HG02973 (cell line): ENCODE results near the gene MTHFR.

Source experiments
- ATAC-seq: cut with Tn5 transposase; IDR thresholded peaks from one replicate; pipeline ENCODE4 v1.9.1; 2021; ENCODE audit warnings: moderate library complexity; ENCODE audit not compliant: unreplicated experiment

MTHFR gene

DNA sequence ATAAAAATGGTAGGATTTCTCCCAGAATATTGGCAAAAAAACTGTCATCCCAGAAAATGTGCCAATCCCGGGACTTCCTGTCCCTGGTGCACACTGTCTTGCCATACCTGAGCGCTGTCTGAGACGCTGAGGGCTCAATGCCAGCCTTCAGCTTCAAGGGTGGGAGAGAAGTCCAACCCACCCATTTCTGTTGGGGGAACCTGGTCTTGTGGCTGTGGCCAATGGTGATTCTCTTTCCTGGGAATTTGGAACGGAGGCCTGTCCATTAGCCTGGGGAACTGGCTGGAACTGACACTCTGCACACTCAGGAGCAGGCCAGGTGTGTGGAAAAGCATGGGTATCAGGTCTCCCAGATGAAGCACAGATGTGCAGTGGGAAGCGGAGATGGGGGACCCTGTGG, 6.7 kb downstream of the MTHFR start:
- no peak for ATAC-seq

DNA sequence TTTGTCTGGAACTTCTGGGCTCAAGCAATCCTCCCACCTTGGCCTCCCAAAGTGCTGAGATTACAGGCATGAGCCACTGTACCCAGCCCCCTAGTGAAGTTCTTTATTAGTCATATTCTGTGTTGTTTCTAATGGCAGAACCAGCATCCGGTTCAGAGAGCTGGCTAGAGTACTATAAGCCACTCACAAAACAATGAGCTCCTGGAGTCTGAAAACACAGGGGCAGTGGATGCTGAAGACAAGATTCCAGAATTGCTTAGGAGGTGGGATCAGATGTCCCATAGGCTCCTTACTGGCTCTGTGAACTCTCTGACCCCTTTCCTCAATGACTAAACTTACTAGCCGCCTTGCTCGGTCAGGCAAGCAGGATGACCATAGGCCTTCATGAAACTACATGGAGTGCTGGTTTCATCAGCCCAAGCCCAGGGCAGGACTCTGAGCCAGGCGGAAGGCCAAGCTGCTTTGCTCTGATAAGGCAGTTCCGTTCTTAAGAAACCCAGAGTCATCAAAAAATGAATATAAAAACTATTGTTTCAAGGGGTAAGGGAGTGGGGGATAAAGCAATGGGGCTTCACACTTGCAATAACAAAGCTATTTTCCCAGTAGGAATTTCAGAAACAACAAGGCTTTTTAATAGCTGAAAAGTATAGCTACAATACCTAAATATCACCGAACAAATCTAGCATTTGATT, 8.1 kb downstream of the MTHFR start:
- ATAC-seq, result no peak

DNA sequence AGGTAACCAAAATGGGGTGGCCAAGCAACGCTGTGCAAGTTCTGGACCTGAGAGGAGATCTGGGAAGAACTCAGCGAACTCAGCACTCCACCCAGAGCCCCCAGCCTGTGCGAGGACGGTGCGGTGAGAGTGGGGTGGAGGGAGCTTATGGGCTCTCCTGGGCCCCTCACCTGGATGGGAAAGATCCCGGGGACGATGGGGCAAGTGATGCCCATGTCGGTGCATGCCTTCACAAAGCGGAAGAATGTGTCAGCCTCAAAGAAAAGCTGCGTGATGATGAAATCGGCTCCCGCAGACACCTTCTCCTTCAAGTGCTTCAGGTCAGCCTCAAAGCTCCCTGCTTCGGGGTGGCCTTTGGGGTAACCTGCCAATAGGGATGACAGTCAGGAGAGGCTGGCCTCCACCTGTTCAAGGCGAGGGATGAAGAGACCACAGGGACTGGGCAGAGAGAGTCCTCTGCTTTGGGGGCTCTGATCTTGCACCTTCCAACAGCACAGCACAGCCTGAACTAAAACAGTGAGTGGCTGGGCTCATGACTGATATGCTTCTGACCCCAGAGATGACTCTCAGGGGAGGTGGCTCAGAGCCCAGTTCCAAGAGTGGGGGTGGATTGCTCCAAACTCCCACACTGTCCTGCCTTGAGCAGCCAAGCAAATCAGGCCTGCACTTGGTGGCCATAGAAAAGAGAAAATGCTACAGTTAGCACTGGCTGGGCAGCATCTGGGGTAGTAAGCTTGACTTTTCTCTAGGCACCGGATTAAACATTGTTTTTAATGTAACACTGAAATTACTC, 9.5 kb downstream of the MTHFR start:
- no peak for ATAC-seq

DNA sequence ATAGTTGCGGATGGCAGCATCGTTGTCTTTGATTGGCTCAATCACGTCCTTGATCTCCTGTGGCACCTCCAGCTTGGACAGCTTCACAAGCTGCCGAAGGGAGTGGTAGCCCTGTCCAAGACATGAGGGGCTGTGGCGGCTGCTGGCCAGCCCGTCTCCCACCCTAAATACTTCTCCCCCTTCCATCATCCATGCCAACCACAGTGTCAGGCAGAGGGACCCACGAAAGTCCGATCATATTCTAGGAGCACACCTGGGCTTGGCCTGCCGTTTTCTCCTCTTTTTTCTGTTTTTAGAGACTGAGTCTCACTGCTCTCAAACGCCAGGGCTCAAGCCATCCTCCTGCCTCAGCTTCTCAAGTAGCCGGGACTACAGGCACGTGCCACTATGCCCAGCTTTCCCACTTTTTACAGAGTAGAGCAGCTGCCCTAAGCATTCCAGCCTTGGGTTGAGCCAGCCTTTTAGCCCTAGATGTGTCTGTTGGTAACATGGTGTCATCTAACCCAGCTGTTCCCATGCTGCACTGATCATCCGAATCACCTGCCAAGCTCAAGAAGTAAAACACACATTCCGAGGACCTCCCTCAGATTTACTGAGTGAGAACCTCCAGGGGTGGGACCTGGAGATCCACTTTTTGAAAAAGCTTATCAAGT, 10.4 kb downstream of the MTHFR start:
- no peak for ATAC-seq

DNA sequence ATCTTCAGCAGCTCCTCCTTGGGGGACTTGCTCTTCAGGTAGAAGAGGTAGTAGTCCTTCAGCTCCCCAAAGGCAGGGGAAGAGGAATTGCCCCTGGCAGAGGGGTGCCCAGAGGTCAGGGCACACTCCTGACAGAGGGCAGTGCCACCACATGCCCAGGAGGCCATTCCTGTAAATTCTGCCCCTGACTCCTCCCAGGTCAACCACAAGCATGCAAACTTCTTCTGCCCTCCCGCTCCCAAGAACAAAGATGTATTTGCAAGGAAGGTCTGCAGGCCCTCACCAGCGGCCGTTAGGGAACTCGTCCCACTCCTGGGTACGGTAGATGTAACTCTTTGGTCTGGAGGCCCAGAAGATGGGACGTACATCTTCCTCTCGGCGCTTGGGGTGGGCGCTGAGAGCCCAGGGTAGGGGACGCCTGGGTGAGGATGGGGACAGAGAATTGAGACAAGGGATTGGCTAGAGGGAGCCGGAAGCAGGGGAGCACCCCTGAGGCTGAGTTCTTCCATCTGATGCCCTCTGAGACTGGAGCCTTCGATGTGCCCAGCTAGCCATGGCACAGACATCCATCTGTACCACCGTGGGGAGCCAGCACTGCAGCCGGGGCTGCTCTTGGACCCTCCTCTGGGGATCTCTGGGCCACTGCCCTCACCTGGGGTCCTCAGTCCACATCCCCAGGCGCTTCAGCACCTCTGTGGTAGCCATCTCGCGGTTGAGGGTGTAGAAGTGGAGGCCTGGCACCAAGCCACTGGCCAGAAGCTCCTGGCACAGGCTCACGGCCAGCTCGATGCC, 11.1 kb downstream of the MTHFR start:
- no peak for ATAC-seq

DNA sequence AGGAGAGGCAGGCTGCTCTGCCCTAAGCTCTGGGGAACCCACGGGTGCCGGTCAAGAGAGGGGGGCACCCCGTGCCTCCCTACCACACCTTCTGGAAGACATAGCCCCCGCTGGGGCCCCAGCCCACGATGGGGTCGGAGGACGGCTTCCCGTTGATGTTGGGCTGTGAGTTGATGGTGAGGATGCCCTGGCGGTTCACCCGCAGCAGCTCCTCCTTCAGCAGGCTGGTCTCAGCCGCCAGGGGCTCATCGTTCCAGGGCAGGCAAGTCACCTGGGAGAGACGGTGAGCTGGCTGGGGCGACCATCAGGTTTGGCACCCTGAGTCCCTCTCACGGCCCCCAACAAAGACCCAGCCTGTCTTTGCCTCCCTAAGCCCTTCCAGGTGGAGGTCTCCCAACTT, 11.9 kb downstream of the MTHFR start:
- no peak for ATAC-seq

DNA sequence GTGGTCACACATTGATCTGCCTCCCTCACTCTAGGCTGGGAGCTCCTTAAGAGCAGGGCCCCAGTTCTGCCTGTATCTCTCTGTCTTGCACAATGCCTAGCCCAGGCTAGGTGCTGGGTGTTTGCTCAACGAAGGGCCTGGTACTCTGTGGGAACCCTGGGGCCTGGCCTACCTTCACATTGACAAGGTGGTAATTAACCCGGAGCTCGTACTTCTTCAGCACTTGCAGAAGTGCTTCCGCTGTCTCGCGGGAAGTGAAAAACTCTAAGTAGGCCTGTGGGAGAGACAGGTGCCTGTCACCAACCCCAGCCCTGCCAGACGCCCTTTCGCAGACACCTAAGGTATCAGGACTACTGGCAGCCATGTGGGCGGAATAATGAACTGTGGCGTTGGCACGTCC, 13.7 kb downstream of the MTHFR start:
- no peak for ATAC-seq

DNA sequence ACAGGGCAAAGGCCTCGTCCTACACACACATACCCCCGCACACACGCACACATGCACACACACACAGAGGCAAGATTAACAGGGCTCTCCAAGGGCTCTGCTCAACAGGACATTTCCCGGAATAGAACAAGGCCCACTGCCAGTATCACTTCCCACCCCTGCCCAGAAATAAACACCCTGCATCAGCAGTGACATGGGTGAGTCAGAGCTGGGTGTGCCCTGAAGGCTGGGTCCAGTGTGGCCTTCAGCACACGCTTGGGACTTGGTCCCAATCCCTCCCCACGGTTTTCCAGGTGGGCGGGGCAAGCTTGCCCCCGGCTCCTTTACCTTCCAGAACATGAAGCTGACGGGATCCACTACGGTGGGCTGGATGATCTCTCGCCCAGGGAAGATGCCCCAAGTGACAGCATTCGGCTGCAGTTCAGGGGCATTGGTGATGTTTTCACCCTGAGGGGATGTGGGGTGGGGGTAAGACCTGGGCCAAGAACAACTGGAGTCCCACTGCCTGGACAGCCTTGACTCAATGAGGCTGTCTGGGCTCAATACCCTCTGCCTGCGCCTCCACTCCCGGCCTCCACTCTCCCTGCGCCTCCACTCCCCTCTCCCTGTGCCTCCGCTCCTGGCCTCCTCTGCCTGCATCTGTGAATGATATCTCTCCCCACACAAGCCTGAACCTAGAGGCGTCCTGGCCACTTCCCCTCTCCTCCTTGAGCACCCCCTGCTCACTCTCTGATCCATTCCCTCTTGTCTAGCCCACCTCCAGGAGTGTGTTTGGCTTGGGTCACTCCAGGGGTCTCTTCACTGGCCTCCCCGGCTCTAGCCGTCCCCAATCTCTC, 14.7 kb downstream of the MTHFR start:
- ATAC-seq, result no peak

DNA sequence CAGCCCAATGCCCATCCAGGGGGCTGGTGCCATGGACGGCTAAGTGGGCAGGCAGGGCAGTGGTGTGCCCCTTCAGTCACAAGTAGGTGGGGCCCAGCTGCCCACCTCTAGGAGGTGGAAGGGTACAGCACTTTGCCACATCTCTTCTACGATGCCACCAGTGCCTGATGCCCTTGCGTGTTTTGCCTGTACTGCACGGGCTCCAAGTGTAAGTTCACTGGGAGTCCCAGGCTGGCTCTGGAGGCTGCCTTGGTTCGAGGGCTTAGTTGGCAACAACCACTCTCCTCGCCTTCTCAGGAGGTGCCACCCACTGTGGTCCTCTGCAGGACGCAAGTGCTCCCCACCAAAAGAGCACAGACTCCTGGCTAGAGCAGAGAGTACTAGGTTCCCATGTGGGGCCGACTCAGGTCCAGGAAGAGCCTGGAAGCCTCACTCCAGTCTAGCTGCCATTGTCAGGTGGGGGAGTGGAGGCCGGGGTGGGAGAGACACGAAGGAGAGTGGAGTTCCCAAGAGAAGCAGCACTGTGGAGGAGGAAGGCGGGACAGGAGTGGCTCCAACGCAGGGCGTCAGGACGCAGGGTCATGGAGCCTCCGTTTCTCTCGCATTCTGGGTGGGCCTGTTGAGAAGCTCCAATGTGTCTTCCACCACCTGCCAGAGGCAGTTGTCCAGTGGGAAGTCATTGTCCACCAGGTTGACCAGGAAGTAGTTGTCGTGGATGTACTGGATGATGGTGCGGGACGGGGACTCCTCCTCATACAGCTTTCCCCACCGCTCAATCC, 15.5 kb downstream of the MTHFR start:
- no peak for ATAC-seq

DNA sequence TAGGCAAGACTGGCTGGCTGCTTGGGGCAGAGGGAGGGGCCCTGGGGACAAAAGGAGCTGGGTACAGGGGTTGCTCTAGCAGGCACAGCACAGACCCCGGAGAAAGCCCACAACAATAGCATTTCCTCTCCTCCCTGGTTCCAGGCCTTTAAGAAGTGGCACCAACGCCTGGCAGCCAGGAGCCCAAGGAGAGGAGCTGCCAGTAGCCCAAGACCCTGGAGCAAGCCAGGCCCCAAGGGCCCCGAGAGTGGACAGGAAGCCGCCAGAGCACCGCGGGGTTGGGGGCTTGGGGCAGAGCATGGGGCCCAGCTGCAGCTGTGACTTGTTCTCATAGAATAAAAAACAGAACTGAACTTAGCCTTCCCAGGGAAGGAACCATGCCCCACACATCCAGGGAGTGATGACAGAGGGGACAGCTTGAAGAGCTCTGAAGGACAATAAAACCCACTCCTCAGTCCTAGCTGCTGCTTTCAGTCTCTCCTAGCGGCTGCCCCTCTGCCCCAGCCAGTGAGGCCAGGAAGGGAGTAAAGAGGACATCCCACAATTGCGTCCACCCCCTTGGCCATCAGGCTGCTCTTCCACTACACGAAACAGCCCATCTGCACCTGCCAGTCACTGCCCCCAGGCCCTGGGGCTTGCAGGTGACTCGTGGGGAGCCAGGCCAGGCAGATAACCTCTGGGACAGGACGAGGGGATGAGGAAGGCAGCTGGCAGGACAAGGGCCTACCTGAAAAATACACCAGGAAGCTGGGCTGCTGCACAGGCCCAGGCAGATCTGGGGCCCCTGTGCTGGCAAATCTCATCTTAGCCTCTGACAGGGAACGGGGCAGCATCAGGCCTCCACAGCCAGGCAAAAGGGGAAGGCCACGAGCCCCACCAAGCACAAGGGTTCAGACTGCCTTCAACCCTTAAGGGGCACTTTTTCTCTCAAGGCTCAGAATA, 16.4 kb downstream of the MTHFR start:
- no peak for ATAC-seq

DNA sequence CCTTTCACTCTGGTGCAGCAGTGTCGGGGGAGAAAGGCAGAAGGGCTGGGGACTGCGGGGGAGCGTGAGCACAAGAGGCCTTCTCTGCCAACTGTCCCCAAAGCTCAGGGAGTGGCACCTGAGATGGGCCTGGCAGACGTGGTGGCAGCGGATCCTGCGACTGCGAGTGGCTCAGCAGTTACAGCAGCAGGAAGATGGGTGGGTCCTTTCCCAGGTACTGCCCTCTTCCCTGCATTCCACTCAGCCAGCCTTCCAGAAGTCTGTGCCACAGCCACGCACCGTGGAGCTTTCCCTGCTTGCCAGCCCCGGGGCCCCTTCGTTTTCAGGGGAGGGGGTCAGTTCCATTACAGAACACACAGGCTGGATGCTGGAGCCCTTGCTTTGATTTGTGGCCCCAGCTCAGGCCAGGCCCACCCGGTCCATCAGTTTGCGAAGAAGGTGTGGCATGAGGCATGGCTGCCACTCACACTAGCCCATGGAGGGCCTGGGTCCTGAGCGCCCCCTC, 17.2 kb downstream of the MTHFR start:
- no peak for ATAC-seq

DNA sequence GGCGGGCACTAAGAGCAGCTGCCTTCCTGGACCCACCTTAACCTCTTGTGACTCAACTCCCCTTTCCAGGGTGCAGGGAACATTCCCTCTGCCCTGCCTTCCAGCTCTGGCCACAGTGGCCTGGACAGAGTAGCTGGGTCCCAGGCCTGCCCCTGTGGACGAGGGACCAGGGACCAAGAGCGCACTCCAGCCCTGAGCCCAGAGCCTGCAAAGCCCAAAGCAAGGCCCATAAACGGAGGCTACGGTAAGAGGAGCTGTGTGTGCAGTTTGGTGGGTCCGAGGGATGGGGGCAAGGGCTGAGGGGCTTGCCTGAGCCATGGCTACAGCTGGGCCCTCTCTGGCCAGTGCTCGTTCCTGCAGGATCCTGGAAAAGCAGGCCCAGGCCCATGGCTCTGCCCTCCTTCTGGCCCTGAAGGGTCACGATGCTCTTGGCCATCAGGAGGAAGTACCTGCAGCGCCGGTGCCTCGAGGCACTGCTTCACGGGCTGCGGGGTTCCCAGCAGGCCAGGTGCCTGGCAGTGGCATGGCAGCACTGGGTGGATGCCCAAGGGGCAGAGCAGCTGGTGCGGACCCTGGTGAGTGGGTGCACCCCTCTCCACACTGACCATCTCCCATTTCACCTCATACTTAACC, 17.8 kb downstream of the MTHFR start:
- ATAC-seq, result no peak

DNA sequence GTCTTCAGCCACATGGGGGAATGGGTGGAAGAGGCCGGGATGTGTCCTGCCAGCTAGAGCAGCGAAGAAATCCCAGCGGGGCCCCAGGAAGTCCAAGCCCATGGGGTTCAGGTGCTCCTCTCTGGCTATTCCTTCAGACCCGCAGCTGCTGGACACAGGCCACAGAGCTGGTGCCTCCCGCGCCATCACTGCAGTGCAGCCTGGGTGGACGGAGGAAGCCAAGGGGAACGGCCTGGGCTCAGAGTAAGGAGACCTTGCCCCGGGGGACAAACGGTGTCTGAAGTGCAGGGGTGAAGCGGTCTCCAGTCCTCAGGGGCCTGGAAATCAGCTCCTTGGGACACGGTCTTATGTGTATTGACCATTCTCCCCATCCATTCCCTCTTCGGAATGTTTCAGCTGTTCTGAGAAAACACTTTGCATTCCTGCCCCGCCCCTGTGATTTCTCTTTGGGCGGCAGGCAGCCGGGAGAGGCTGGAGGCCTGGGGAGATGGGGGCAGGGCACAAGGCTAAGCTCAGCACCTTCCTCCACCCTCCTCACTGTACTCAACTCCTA, 18.4 kb downstream of the MTHFR start:
- no peak for ATAC-seq

DNA sequence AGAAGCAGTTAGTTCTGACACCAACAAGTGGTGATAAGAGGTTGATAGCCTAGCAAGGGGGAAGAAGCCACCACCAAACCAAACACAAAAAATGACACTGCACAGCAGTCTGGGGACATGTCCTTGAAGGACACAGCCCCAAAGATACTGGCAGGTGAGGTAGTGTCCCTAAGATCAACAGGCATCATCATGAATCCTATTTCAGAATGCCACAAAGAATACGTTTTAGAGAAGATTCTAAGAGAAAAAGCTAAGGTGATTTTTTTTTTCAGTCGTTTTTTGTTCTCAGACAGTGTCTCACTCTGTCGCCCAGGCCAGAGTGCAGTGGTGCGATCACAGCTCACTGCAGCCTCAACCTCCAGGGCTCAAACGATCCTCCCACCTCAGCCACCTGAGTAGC, 19.6 kb downstream of the MTHFR start:
- ATAC-seq, result no peak

DNA sequence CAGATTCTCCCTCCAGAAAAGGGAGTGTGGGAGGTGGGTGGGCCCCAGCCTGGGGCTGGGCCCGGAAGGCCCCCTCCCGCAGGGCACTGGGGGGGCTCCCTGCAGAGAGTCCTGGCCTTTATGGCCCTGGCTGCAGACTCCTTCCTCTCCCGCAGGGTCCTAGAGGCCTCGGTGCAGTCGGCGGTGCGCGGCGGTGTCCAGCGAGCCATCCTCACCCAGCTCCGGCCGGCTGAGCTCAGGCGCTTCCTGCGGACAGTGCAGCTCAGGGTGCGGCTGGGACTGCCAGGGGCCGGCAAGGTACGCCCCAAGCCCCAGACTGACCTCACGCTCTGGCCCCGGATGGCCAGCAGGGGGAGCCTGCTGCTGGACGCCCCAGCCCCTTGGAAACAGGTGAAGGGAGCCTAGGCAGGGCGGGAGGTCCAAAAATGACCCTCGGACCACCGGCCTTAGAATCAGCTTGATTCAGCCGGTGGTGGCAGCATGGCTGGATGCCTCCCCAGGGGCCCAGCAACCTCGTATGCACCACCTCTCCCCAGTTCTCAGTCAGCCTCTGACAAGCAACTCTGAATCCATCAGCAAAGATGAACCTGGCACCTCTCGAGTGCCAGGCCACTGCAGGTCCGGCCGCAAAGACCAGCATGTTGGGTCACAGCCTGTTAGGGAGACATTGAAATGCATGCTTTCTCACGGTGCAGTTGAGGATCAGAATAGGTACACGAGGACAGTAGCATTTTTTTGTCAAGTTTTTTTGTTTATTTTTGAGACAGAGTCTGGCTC, 20.6 kb downstream of the MTHFR start:
- ATAC-seq, result no peak

DNA sequence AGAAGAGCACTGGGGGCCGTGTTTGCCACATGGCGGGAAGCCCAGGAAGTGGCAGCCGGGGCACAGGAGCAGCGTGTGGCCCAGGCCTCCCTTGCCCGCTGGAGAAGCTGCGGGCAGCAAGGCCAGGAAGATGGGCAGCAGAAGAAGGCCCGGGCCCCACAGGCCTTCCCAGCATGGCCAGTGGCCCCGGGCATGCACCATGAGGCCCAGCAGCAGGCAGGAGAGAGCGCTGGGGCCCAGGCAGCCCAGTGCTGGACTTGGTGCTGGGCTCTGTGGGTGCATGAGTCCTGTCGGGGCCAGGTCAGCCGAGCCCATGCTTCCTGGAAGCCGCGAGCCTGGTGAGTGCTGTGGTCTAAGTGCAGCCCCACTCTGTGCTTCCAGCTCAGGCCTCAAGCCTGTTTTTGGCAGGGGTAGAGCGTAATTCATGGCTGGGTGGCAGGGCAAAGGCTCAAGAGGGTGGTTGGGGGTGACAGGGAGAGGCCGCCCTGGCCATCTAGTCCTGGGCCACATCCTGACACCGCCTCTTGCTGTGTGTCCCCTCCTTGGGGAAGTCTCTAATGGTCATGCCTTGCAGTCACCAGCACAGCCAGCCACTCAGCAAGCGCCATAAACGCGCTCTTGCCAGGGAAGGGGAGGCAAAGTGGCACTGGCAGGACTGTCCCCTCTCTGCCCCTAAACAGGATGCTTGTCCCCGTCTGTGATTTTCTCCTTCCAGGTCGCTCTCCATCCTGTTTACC, 21.3 kb downstream of the MTHFR start:
- ATAC-seq, result no peak
